Neural progenitor cell (in vitro differentiated cells): Measurements from ENCODE around the gene OAF. TPM values are rescaled to one million over a fixed set of nuclear protein-coding genes. Genes with fewer than 3 reads are reported as not detected.

Experiments used
- DNase-seq: peaks from one replicate; pipeline ENCODE4 v3.0.0-alpha.2; 2016; ENCODE audit warnings: low spot score
- H2AFZ ChIP-seq: fragments of 200-600 bp; sonication (generic); replicated peaks from 2 replicates; pipeline ENCODE4 v1.6.1; 2016; ENCODE audit warnings: antibody characterized with exemption
- H3F3A ChIP-seq: fragments of 200-600 bp; sonication (generic); 2 replicates; pipeline ENCODE4 v1.6.1; 2016; ENCODE audit warnings: antibody characterized with exemption, low read depth
- H3K27ac ChIP-seq: fragments of 200-600 bp; sonication (generic); 2 replicates; pipeline ENCODE4 v1.5.1; 2016; ENCODE audit warnings: mild to moderate bottlenecking
- H3K27me3 ChIP-seq: fragments of 200-600 bp; sonication (generic); 2 replicates; pipeline ENCODE4 v1.6.1; 2016; ENCODE audit warnings: mild to moderate bottlenecking, moderate library complexity
- H3K36me3 ChIP-seq: fragments of 200-600 bp; sonication (generic); 2 replicates; pipeline ENCODE4 v1.5.1; 2016
- H3K4me1 ChIP-seq: fragments of 200-600 bp; sonication (generic); 2 replicates; pipeline ENCODE4 v1.6.1; 2016; ENCODE audit warnings: mixed run types
- H3K4me2 ChIP-seq: fragments of 200-600 bp; sonication (generic); 2 replicates; pipeline ENCODE4 v1.6.1; 2016
- H3K4me3 ChIP-seq: fragments of 200-600 bp; sonication (generic); 2 replicates; pipeline ENCODE4 v1.5.1; 2016
- H3K79me2 ChIP-seq: fragments of 200-600 bp; sonication (generic); 2 replicates; pipeline ENCODE4 v1.6.1; 2016; ENCODE audit warnings: low read depth
- H3K9ac ChIP-seq: fragments of 200-600 bp; sonication (generic); 2 replicates; pipeline ENCODE4 v1.6.1; 2016
- H3K9me3 ChIP-seq: fragments of 200-600 bp; sonication (generic); 2 replicates; pipeline ENCODE4 v1.5.1; 2016; ENCODE audit warnings: low read depth
- H4K20me1 ChIP-seq: fragments of 200-600 bp; sonication (generic); 2 replicates; pipeline ENCODE4 v1.6.1; 2016; ENCODE audit warnings: low read depth
- H3K27ac Mint-ChIP-seq: 3 replicates; pipeline ENCODE4 v1.8.0; 2021; ENCODE audit warnings: mixed read lengths
- H3K27me3 Mint-ChIP-seq: 2 replicates; pipeline ENCODE4 v1.8.0; 2022; ENCODE audit warnings: low read depth, mild to moderate bottlenecking, inconsistent platforms, moderate library complexity, mixed read lengths; ENCODE audit not compliant: insufficient read depth
- H3K36me3 Mint-ChIP-seq: 3 replicates; pipeline ENCODE4 v1.8.0; 2021; ENCODE audit warnings: mixed read lengths
- H3K4me1 Mint-ChIP-seq: 3 replicates; pipeline ENCODE4 v1.8.0; 2021; ENCODE audit warnings: mixed read lengths
- H3K4me3 Mint-ChIP-seq: 3 replicates; pipeline ENCODE4 v1.8.0; 2021; ENCODE audit warnings: mild to moderate bottlenecking, moderate library complexity, mixed read lengths
- H3K9me3 Mint-ChIP-seq: 3 replicates; pipeline ENCODE4 v1.8.0; 2020; ENCODE audit warnings: mixed read lengths
- EZH2 ChIP-seq: fragments of 200-600 bp; sonication (generic); IDR thresholded peaks from 2 replicates; pipeline ENCODE4 v1.6.1; 2017; ENCODE audit warnings: antibody characterized with exemption, mild to moderate bottlenecking, moderate library complexity
- EZH2phosphoT487 ChIP-seq: fragments of 200-600 bp; sonication (generic); IDR thresholded peaks from 2 replicates; pipeline ENCODE4 v1.6.1; 2017; ENCODE audit warnings: antibody characterized with exemption
- total RNA-seq: library from RNA; depleted of rRNA; stranded (reverse); fragments of >200 nt; gene quantifications from 2 replicates; pipeline ENCODE4 v1.2.3, GENCODE V29; 2015; ENCODE audit warnings: low replicate concordance
- TF ChIP-seq, protein P1 (sequence below): fragments of 200-600 bp; sonication (generic); IDR thresholded peaks from 2 replicates; pipeline ENCODE4 v1.5.1; 2017; ENCODE audit warnings: antibody characterized with exemption, mild to moderate bottlenecking

OAF gene
- total RNA-seq, 1 donor from 2014 or later: 0.47 TPM

GRCh38 chr11:120203626-120204025 lies 7.2 kb upstream of the OAF start:
- Histone ChIP-seq H3K9ac (no peak overlapping the region), H3K4me2 (no peak overlapping the region), H3K27ac (no peak overlapping the region), H3F3A (no peaks in the 10 kb centered on the region), H3K4me3 (no peak overlapping the region), H3K27me3 (peaks cover 94% of the 10 kb centered on the region), H3K9me3 (no peaks in the 10 kb centered on the region), H3K36me3 (no peaks in the 10 kb centered on the region), H2AFZ (no peak overlapping the region), H3K4me1 (no peaks in the 10 kb centered on the region), H4K20me1 (no peaks in the 10 kb centered on the region), H3K79me2 (no peaks in the 10 kb centered on the region)
- TF ChIP-seq EZH2: no peak
- TF ChIP-seq EZH2phosphoT487: no peak
- TF ChIP-seq, protein P1, sequence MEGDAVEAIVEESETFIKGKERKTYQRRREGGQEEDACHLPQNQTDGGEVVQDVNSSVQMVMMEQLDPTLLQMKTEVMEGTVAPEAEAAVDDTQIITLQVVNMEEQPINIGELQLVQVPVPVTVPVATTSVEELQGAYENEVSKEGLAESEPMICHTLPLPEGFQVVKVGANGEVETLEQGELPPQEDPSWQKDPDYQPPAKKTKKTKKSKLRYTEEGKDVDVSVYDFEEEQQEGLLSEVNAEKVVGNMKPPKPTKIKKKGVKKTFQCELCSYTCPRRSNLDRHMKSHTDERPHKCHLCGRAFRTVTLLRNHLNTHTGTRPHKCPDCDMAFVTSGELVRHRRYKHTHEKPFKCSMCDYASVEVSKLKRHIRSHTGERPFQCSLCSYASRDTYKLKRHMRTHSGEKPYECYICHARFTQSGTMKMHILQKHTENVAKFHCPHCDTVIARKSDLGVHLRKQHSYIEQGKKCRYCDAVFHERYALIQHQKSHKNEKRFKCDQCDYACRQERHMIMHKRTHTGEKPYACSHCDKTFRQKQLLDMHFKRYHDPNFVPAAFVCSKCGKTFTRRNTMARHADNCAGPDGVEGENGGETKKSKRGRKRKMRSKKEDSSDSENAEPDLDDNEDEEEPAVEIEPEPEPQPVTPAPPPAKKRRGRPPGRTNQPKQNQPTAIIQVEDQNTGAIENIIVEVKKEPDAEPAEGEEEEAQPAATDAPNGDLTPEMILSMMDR: no peak
- H3K9me3 Mint-ChIP-seq: no peaks in the 10 kb centered on the region
- peaks cover 35% of the 10 kb centered on the region for H3K4me1 Mint-ChIP-seq
- H3K27me3 Mint-ChIP-seq: peaks cover 13% of the 10 kb centered on the region
- H3K27ac Mint-ChIP-seq: no peak overlapping the region
- H3K4me3 Mint-ChIP-seq: no peak overlapping the region
- H3K36me3 Mint-ChIP-seq: no peaks in the 10 kb centered on the region
- no peak for DNase-seq

GRCh38 chr11:120205596-120206161 lies 5.2 kb upstream of the OAF start:
- Mint-ChIP-seq H3K36me3 (no peaks in the 10 kb centered on the region), H3K27me3 (peaks cover 9% of the 10 kb centered on the region)

DNA sequence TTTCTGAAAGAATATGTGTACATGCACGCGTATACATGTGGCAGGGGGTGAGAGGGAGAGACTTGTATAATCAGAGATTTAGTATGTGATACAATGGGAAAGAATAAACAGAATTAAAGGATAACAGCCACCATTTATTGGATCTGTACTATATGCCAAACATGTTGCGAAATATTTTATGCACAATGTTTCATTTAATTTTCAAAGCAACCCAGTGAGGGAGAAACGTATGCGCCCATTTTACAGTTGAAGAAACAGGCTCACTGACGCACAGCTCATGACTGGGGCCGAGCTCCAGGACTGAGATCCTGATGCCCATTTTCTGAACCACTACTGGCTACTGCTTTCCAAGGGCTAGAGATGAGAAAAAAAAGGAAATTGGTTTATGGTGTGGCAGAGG lies 3.3 kb upstream of the OAF start:
- no peak overlapping the region for H3K27ac ChIP-seq
- H3K4me1 Mint-ChIP-seq: peaks cover 46% of the 10 kb centered on the region
- H3K9me3 Mint-ChIP-seq: no peaks in the 10 kb centered on the region
- peaks cover 10% of the 10 kb centered on the region for H3K27me3 Mint-ChIP-seq
- H3K9me3 ChIP-seq: no peaks in the 10 kb centered on the region
- H3K27ac Mint-ChIP-seq: no peak overlapping the region
- H3K36me3 ChIP-seq: no peaks in the 10 kb centered on the region
- H2AFZ ChIP-seq: no peak overlapping the region
- peaks cover 17% of the 10 kb centered on the region for H3K4me1 ChIP-seq
- no peak overlapping the region for H3K4me3 ChIP-seq
- peaks cover 16% of the 10 kb centered on the region for H3F3A ChIP-seq
- H3K36me3 Mint-ChIP-seq: no peaks in the 10 kb centered on the region
- H4K20me1 ChIP-seq: peaks cover 18% of the 10 kb centered on the region
- no peak overlapping the region for H3K9ac ChIP-seq
- DNase-seq: no peak
- TF ChIP-seq EZH2phosphoT487 (no peak), EZH2 (no peak)
- TF ChIP-seq, protein P1: no peak
- H3K27me3 ChIP-seq: peaks cover 94% of the 10 kb centered on the region
- no peak overlapping the region for H3K4me2 ChIP-seq
- H3K4me3 Mint-ChIP-seq: peak overlapping the region; percentile 22
- no peaks in the 10 kb centered on the region for H3K79me2 ChIP-seq

More at GRCh38 chr11:120205596-120206161, 5.2 kb upstream of the OAF start:
- no peak for DNase-seq
- H3F3A ChIP-seq: peaks cover 12% of the 10 kb centered on the region
- H3K27me3 ChIP-seq: peaks cover 94% of the 10 kb centered on the region
- H3K4me3 Mint-ChIP-seq: no peak overlapping the region
- H3K9me3 Mint-ChIP-seq: no peaks in the 10 kb centered on the region
- H3K4me2 ChIP-seq: no peak overlapping the region
- H3K36me3 ChIP-seq: no peaks in the 10 kb centered on the region
- H3K4me1 Mint-ChIP-seq: peaks cover 40% of the 10 kb centered on the region
- no peak overlapping the region for H3K27ac Mint-ChIP-seq
- H4K20me1 ChIP-seq: peaks cover 8% of the 10 kb centered on the region
- H3K4me1 ChIP-seq: peaks cover 9% of the 10 kb centered on the region
- TF ChIP-seq, protein P1: no peak
- TF ChIP-seq EZH2 (no peak), EZH2phosphoT487 (no peak)
- no peak overlapping the region for H2AFZ ChIP-seq
- H3K9ac ChIP-seq: no peak overlapping the region
- no peak overlapping the region for H3K4me3 ChIP-seq
- no peaks in the 10 kb centered on the region for H3K79me2 ChIP-seq
- no peak overlapping the region for H3K27ac ChIP-seq
- H3K9me3 ChIP-seq: no peaks in the 10 kb centered on the region
